ENCODE measurements around the gene RSPH3.

DNA sequence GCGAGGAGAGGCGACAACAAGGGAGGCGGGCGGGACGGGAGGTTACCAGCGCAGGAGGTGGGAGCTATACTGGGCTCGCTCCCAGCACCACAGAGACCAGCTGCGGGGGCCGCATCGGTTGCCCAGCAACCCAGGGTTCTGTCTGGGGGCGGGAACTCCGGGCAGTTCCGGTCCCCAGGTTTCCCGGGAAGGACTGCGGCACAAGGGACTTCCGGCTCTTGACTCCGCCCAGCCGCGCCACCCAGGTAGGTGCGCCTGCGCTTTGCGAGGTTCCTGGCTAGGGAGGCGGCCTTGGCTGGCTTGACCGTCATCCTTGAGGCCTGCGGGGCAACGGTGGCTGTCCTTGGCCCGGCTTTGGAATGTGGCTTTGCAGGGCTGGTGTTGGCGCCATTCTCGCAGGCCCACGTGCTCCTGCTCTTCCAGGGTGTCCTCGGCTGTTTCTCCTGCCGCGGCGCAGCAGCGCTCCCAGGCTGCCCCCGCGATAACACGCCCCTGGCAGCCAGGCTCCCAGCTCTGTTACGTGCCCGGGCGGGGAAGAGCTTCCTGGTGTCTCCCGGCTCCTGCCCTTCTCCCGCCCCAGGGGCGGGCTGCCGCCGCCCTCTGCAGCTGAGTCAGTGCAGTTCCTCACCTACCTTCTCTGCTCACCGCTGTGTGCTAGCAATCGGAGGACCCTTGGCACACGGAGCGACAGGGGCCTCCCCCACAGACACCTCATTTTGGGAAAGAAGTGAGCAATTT lies at the start of gene RSPH3:
- TF ChIP-seq, protein P1, sequence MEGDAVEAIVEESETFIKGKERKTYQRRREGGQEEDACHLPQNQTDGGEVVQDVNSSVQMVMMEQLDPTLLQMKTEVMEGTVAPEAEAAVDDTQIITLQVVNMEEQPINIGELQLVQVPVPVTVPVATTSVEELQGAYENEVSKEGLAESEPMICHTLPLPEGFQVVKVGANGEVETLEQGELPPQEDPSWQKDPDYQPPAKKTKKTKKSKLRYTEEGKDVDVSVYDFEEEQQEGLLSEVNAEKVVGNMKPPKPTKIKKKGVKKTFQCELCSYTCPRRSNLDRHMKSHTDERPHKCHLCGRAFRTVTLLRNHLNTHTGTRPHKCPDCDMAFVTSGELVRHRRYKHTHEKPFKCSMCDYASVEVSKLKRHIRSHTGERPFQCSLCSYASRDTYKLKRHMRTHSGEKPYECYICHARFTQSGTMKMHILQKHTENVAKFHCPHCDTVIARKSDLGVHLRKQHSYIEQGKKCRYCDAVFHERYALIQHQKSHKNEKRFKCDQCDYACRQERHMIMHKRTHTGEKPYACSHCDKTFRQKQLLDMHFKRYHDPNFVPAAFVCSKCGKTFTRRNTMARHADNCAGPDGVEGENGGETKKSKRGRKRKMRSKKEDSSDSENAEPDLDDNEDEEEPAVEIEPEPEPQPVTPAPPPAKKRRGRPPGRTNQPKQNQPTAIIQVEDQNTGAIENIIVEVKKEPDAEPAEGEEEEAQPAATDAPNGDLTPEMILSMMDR (IDR thresholded peaks at IDR 0.05; ENCODE audit: low read depth, low read length, missing input control): no peak
- peak; percentile 72 for TF ChIP-seq TAF1 (conservative IDR thresholded peaks at IDR 0.05)
- TF ChIP-seq, protein P2, sequence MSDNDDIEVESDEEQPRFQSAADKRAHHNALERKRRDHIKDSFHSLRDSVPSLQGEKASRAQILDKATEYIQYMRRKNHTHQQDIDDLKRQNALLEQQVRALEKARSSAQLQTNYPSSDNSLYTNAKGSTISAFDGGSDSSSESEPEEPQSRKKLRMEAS (IDR thresholded peaks at IDR 0.05): peak; percentile 56
- peak; percentile 99 for TF ChIP-seq GABPA (IDR thresholded peaks at IDR 0.05 in 1 of 2, conservative IDR thresholded peaks at IDR 0.05 in 1 of 2)
- TF ChIP-seq, protein P3, sequence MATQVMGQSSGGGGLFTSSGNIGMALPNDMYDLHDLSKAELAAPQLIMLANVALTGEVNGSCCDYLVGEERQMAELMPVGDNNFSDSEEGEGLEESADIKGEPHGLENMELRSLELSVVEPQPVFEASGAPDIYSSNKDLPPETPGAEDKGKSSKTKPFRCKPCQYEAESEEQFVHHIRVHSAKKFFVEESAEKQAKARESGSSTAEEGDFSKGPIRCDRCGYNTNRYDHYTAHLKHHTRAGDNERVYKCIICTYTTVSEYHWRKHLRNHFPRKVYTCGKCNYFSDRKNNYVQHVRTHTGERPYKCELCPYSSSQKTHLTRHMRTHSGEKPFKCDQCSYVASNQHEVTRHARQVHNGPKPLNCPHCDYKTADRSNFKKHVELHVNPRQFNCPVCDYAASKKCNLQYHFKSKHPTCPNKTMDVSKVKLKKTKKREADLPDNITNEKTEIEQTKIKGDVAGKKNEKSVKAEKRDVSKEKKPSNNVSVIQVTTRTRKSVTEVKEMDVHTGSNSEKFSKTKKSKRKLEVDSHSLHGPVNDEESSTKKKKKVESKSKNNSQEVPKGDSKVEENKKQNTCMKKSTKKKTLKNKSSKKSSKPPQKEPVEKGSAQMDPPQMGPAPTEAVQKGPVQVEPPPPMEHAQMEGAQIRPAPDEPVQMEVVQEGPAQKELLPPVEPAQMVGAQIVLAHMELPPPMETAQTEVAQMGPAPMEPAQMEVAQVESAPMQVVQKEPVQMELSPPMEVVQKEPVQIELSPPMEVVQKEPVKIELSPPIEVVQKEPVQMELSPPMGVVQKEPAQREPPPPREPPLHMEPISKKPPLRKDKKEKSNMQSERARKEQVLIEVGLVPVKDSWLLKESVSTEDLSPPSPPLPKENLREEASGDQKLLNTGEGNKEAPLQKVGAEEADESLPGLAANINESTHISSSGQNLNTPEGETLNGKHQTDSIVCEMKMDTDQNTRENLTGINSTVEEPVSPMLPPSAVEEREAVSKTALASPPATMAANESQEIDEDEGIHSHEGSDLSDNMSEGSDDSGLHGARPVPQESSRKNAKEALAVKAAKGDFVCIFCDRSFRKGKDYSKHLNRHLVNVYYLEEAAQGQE (IDR thresholded peaks at IDR 0.05): peak; percentile 79
- TF ChIP-seq JUND (IDR thresholded peaks at IDR 0.05): peak in 1 of 2 donors; percentile 7
- peak; percentile 14 to 41 for TF ChIP-seq RAD21 (IDR thresholded peaks at IDR 0.05)
- TF ChIP-seq FOXA1 (IDR thresholded peaks at IDR 0.05): no peak
- TF ChIP-seq YY1 (IDR thresholded peaks at IDR 0.05): peak; percentile 91

Data from liver (tissue), 3 donors.